HG02642 (cell line): ENCODE results near the gene VPS13D.
"Not testable (repeated sequence)": the region's sequence is repeated elsewhere in the genome, so short reads cannot be mapped to it uniquely, and the experiment has no call there.

Experiments used
- ATAC-seq: cut with Tn5 transposase; IDR thresholded peaks from one replicate; pipeline ENCODE4 v1.9.1; 2021; ENCODE audit warnings: mild to moderate bottlenecking; ENCODE audit not compliant: unreplicated experiment, poor library complexity

Gene VPS13D

GRCh38 chr1:12284486-12284885 is 54.7 kb downstream of the VPS13D start:
- no peak for ATAC-seq

- ATAC-seq: no peak
Measured at GRCh38 chr1:12285496-12286143, 55.8 kb downstream of the VPS13D start.

- ATAC-seq: no peak
Measured at GRCh38 chr1:12287869-12288268, 58.0 kb downstream of the VPS13D start.

- ATAC-seq: no peak
Measured at GRCh38 chr1:12290828-12291227, 61.0 kb downstream of the VPS13D start.

- ATAC-seq: no peak
Measured at GRCh38 chr1:12293416-12293815, 63.6 kb downstream of the VPS13D start.

- no peak for ATAC-seq
Measured at GRCh38 chr1:12294076-12294475, 64.2 kb downstream of the VPS13D start.

GRCh38 chr1:12296016-12296415 is 66.2 kb downstream of the VPS13D start:
- ATAC-seq: no peak

GRCh38 chr1:12296623-12297022 is 66.8 kb downstream of the VPS13D start:
- no peak for ATAC-seq

- no peak for ATAC-seq
Measured at GRCh38 chr1:12300706-12301105, 70.9 kb downstream of the VPS13D start.

- ATAC-seq: no peak
Measured at GRCh38 chr1:12301518-12302237, 71.8 kb downstream of the VPS13D start.

GRCh38 chr1:12302798-12303447 is 73.1 kb downstream of the VPS13D start:
- no peak for ATAC-seq

- ATAC-seq: no peak
Measured at GRCh38 chr1:12305377-12305776, 75.5 kb downstream of the VPS13D start.

- no peak for ATAC-seq
Measured at GRCh38 chr1:12309783-12310742, 80.2 kb downstream of the VPS13D start.

GRCh38 chr1:12314333-12314903 is 84.6 kb downstream of the VPS13D start:
- ATAC-seq: no peak

- no peak for ATAC-seq
Measured at GRCh38 chr1:12315146-12315545, 85.3 kb downstream of the VPS13D start.

- no peak for ATAC-seq
Measured at GRCh38 chr1:12316331-12316730, 86.5 kb downstream of the VPS13D start.

- no peak for ATAC-seq
Measured at GRCh38 chr1:12320486-12320885, 90.7 kb downstream of the VPS13D start.

GRCh38 chr1:12324423-12324822 is 94.6 kb downstream of the VPS13D start:
- no peak for ATAC-seq

- ATAC-seq: not testable (repeated sequence)
Measured at GRCh38 chr1:12324973-12325372, 95.1 kb downstream of the VPS13D start.

- ATAC-seq: no peak
Measured at GRCh38 chr1:12326986-12327385, 97.2 kb downstream of the VPS13D start.
